Stimulated activated CD4-positive, alpha-beta T cell treated with anti-CD3 and anti-CD28 coated beads, Interleukin-12 subunit alpha, Interleukin-12 subunit beta, amount 100 ng/mL, for 4 hours (primary cell): Measurements from ENCODE around the gene NDUFB1.

Experiments used
- DNase-seq: peaks from one replicate; pipeline ENCODE4 v3.0.0-alpha.2; 2020

Gene NDUFB1

GRCh38 chr14:92088494-92088893 lies 33.0 kb downstream of the NDUFB1 start:
- no peak for DNase-seq

GRCh38 chr14:92074555-92074954 lies 47.0 kb downstream of the NDUFB1 start:
- no peak for DNase-seq
